Panc1 (cell line): ENCODE data around the gene CLEC20A. TPM values are rescaled to one million over a fixed set of nuclear protein-coding genes. Genes with fewer than 3 reads are reported as not detected.

ENCODE experiments used
- ATAC-seq: fragments of 200-7000 bp; cut with Tn5 transposase; 2 replicates; pipeline ENCODE4 v1.9.1; 2020; ENCODE audit warnings: mild to moderate bottlenecking, moderate library complexity
- BruUV-seq: library from RNA; stranded (reverse); fragments of 400-500 nt; replicated peaks from 2 replicates; lab custom pipeline; 2021; lab: Mats Ljungman, UMichigan
- CTCF ChIA-PET: fragments of 300-600 bp; sonication (Branson Sonifier 250); formaldehyde crosslinking; loops from one replicate; lab custom pipeline; 2022; ENCODE audit warnings: antibody characterized with exemption; lab: Charles Lee
- POLR2A ChIA-PET: fragments of 300-600 bp; sonication (Branson Sonifier 250); formaldehyde crosslinking; loops from one replicate; lab custom pipeline; 2022; ENCODE audit warnings: antibody characterized with exemption; lab: Charles Lee
- DNase-seq: peaks from one replicate; pipeline ENCODE4 v3.0.0-alpha.2; 2010; ENCODE audit warnings: low read depth, low spot score
- H3K27ac ChIP-seq: 2 replicates; pipeline ENCODE4 v1.5.1; 2011; ENCODE audit warnings: mild to moderate bottlenecking, low read length, inconsistent platforms
- H3K27me3 ChIP-seq: fragments of 200-500 bp; sonication (Bioruptor generic); 2 replicates; pipeline ENCODE4 v1.6.0; 2014; ENCODE audit warnings: low read length, inconsistent platforms; ENCODE audit not compliant: control insufficient read depth, insufficient read depth
- H3K36me3 ChIP-seq: fragments of 200-500 bp; sonication (Bioruptor generic); 2 replicates; pipeline ENCODE4 v1.5.1; 2014; ENCODE audit warnings: inconsistent platforms, mild to moderate bottlenecking, low read length, moderate library complexity; ENCODE audit not compliant: control insufficient read depth, insufficient read depth
- H3K4me1 ChIP-seq: 2 replicates; pipeline ENCODE4 v1.5.1; 2011; ENCODE audit warnings: inconsistent platforms, mild to moderate bottlenecking, low read length, moderate library complexity; ENCODE audit not compliant: control insufficient read depth, insufficient read depth
- H3K4me3 ChIP-seq, 2 experiments: 2 replicates each; pipeline ENCODE4 v1.5.1; 2011 to 2012; ENCODE audit warnings: low read depth in 2 of 2, low read length in 2 of 2, mild to moderate bottlenecking in 2 of 2, inconsistent platforms in 1 of 2, moderate library complexity in 1 of 2
- H3K9me3 ChIP-seq: fragments of 200-500 bp; sonication (Bioruptor generic); 2 replicates; pipeline ENCODE4 v1.5.1; 2014; ENCODE audit warnings: low read depth, mild to moderate bottlenecking, inconsistent platforms, low read length, moderate library complexity; ENCODE audit not compliant: control insufficient read depth, insufficient read depth
- CTCF ChIP-seq: fragments of 450-650 bp; IDR thresholded peaks from 2 replicates; pipeline ENCODE4 v1.5.1; 2017; ENCODE audit warnings: mild to moderate bottlenecking
- POLR2AphosphoS5 ChIP-seq: IDR thresholded peaks from 2 replicates; pipeline ENCODE4 v1.6.1; 2012; ENCODE audit warnings: mild to moderate bottlenecking, low read depth, low read length, moderate library complexity
- REST ChIP-seq, 2 experiments: IDR thresholded peaks; 2 replicates each; pipeline ENCODE4 v1.6.1; 2011 to 2012; ENCODE audit warnings: low read depth in 2 of 2, control low read depth in 1 of 2, low read length in 1 of 2, mild to moderate bottlenecking in 1 of 2, moderate library complexity in 1 of 2; ENCODE audit not compliant: insufficient read depth in 1 of 2
- SIN3A ChIP-seq: IDR thresholded peaks from 2 replicates; pipeline ENCODE4 v1.6.1; 2012; ENCODE audit warnings: low read depth, mild to moderate bottlenecking, low read length, moderate library complexity, borderline replicate concordance; ENCODE audit not compliant: insufficient read depth
- TCF7L2 ChIP-seq: IDR thresholded peaks from 2 replicates; pipeline ENCODE4 v1.6.1; 2011; ENCODE audit warnings: mild to moderate bottlenecking, low read depth, low read length, inconsistent platforms
- in situ Hi-C: cut with HindIII; loops from 2 replicates; pipeline ENCODE4 v1.10.0; 2016; ENCODE audit warnings: low sequenced_read_pairs, low pct_unique_long_range_greater_than_20kb
- intact Hi-C: fragments of 100-400 bp; cut with micrococcal nuclease; formaldehyde crosslinking; loops from one replicate; pipeline ENCODE4 v1.10.0; 2022; ENCODE audit not compliant: unreplicated experiment
- total RNA-seq: library from RNA; stranded (reverse); gene quantifications from one replicate; pipeline ENCODE4 v1.2.1, GENCODE V29; 2021; ENCODE audit not compliant: unreplicated experiment

The CLEC20A gene
- total RNA-seq, 1 experiment from 2014 or later, result not detected

- Histone ChIP-seq H3K9me3 (no peaks in the 10 kb centered on the region), H3K27ac (no peak overlapping the region), H3K27me3 (no peaks in the 10 kb centered on the region), H3K4me3 (no peak overlapping the region), H3K36me3 (peaks cover 4% of the 10 kb centered on the region; the same call in 1 of the 2 replicates), H3K4me1 (no peaks in the 10 kb centered on the region)
- BruUV-seq, result no TSS peak
- ATAC-seq (no peak), DNase-seq (no peak)
- POLR2A ChIA-PET, result no interaction called here
- intact Hi-C loops (no loop called here), in situ Hi-C loops (no loop called here)
- no peak for TF ChIP-seq SIN3A
- no peak for TF ChIP-seq REST (IDR thresholded peaks at IDR 0.05; ENCODE audit: insufficient read depth in 1 of 2, low read depth in 2 of 2, low read length in 1 of 2)
- TF ChIP-seq CTCF, result no peak
- CTCF ChIA-PET, result no interaction called here
These were observed 45.2 kb downstream of the CLEC20A start for GRCh38 chr1:178451529-178451928.

- Histone ChIP-seq H3K4me3 (no peak overlapping the region), H3K27ac (no peak overlapping the region), H3K9me3 (no peaks in the 10 kb centered on the region), H3K4me1 (no peaks in the 10 kb centered on the region), H3K36me3 (peaks cover 8% of the 10 kb centered on the region; the same call in 1 of the 2 replicates), H3K27me3 (no peaks in the 10 kb centered on the region)
- POLR2A ChIA-PET, result no interaction called here
- DNase-seq (no peak), ATAC-seq (no peak)
- TF ChIP-seq SIN3A, result no peak
- TF ChIP-seq POLR2AphosphoS5, result no peak
- no peak for TF ChIP-seq TCF7L2
- no peak for TF ChIP-seq CTCF
- TF ChIP-seq REST (IDR thresholded peaks at IDR 0.05; ENCODE audit: insufficient read depth in 1 of 2, low read depth in 2 of 2, low read length in 1 of 2), result no peak
- in situ Hi-C loops (no loop called here), intact Hi-C loops (no loop called here)
- CTCF ChIA-PET, result no interaction called here
- BruUV-seq, result no TSS peak
These were observed 45.9 kb downstream of the CLEC20A start for GRCh38 chr1:178450871-178451270.
